DOHH2 (cell line): ENCODE data around the gene ITIH5.

Source experiments
- H3F3A ChIP-seq: fragments of 200-600 bp; sonication (generic), shearing (Covaris generic); 2 replicates; pipeline ENCODE4 v1.6.0; 2016; ENCODE audit warnings: antibody characterized with exemption, mild to moderate bottlenecking; ENCODE audit not compliant: control insufficient read depth, insufficient read depth
- H3K27ac ChIP-seq: fragments of 200-600 bp; sonication (generic); 2 replicates; pipeline ENCODE4 v1.5.1; 2014; ENCODE audit warnings: low read depth, mild to moderate bottlenecking, low read length, moderate library complexity
- H3K27me3 ChIP-seq: fragments of 200-600 bp; sonication (generic); 2 replicates; pipeline ENCODE4 v1.6.1; 2014; ENCODE audit warnings: mild to moderate bottlenecking, low read length, mixed read lengths; ENCODE audit not compliant: control insufficient read depth
- H3K36me3 ChIP-seq: fragments of 200-600 bp; sonication (generic); 2 replicates; pipeline ENCODE4 v1.6.1; 2014; ENCODE audit warnings: mild to moderate bottlenecking, low read length, moderate library complexity, mixed read lengths; ENCODE audit not compliant: control insufficient read depth
- H3K4me1 ChIP-seq: fragments of 200-600 bp; sonication (generic); 2 replicates; pipeline ENCODE4 v1.6.1; 2014; ENCODE audit warnings: mild to moderate bottlenecking, low read length, mixed read lengths; ENCODE audit not compliant: control insufficient read depth
- H3K4me2 ChIP-seq: fragments of 200-600 bp; sonication (generic); 2 replicates; pipeline ENCODE4 v1.6.0; 2014; ENCODE audit warnings: mild to moderate bottlenecking, low read length, moderate library complexity
- H3K4me3 ChIP-seq: fragments of 200-600 bp; sonication (generic); 2 replicates; pipeline ENCODE4 v1.5.1; 2014; ENCODE audit warnings: mild to moderate bottlenecking, low read length, mixed read lengths
- H3K79me2 ChIP-seq: fragments of 200-600 bp; sonication (generic); 2 replicates; pipeline ENCODE4 v1.6.1; 2014; ENCODE audit warnings: mild to moderate bottlenecking, low read length, mixed read lengths; ENCODE audit not compliant: control insufficient read depth
- H3K9me2 ChIP-seq: fragments of 200-600 bp; sonication (generic); replicated peaks from 2 replicates; pipeline ENCODE4 v1.6.1; 2014; ENCODE audit warnings: mild to moderate bottlenecking, low read length, mixed read lengths; ENCODE audit not compliant: control insufficient read depth
- H3K9me3 ChIP-seq: fragments of 200-600 bp; sonication (generic); 2 replicates; pipeline ENCODE4 v1.6.1; 2014; ENCODE audit warnings: antibody characterized with exemption, low read length, mixed read lengths; ENCODE audit not compliant: control insufficient read depth, insufficient read depth
- H4K20me1 ChIP-seq: fragments of 200-600 bp; sonication (generic); 2 replicates; pipeline ENCODE4 v1.6.0; 2014; ENCODE audit warnings: low read depth, mild to moderate bottlenecking, antibody characterized with exemption, low read length, moderate library complexity; ENCODE audit not compliant: control insufficient read depth, insufficient read depth
- EZH2phosphoT487 ChIP-seq: fragments of 200-600 bp; sonication (generic); IDR thresholded peaks from 2 replicates; pipeline ENCODE4 v1.6.1; 2017; ENCODE audit warnings: borderline replicate concordance, mild to moderate bottlenecking, antibody characterized with exemption, low read length, moderate library complexity, mixed read lengths
- TF ChIP-seq, protein P1 (sequence below): fragments of 200-600 bp; sonication (generic); IDR thresholded peaks from one replicate; pipeline ENCODE4 v1.5.1; 2014; ENCODE audit warnings: antibody characterized with exemption, mild to moderate bottlenecking, low read depth, low read length; ENCODE audit not compliant: poor library complexity, severe bottlenecking

Gene ITIH5

DNA sequence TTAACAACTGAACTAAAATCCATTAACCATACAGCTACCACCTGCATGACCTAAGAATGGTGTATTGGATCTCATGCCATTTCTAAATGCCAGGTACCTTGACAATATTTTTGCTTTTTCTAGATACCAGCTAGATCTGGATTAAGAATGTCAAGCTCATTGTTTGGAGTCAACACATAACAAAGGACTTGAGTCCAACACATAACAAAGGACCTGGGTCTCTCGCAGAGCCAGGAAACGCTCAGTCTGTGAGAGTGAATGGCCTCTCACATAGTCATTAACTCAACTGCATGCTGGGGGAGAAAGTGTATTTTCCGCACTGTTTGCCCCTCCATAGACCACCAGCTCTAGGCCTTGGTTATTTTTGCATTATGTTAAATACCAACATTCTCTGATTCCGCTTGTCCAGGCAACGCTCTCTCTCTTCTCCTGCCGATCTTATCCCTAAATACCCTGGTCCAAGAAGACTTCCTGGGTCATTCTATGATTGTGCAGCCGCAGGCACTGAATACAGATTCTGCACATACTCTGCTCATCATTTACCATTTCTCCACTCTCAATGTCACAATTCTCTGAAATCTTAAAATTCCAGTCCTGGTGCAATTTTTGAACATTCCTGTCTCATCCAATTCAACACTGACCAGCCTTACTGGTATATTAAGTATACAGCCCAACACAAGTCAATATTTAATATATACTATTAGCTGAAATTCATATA is 31.2 kb downstream of the ITIH5 start:
- no peaks in the 10 kb centered on the region for H3K9me3 ChIP-seq
- no peak overlapping the region for H3K27ac ChIP-seq
- no peaks in the 10 kb centered on the region for H4K20me1 ChIP-seq
- no peak for TF ChIP-seq EZH2phosphoT487
- TF ChIP-seq, protein P1, sequence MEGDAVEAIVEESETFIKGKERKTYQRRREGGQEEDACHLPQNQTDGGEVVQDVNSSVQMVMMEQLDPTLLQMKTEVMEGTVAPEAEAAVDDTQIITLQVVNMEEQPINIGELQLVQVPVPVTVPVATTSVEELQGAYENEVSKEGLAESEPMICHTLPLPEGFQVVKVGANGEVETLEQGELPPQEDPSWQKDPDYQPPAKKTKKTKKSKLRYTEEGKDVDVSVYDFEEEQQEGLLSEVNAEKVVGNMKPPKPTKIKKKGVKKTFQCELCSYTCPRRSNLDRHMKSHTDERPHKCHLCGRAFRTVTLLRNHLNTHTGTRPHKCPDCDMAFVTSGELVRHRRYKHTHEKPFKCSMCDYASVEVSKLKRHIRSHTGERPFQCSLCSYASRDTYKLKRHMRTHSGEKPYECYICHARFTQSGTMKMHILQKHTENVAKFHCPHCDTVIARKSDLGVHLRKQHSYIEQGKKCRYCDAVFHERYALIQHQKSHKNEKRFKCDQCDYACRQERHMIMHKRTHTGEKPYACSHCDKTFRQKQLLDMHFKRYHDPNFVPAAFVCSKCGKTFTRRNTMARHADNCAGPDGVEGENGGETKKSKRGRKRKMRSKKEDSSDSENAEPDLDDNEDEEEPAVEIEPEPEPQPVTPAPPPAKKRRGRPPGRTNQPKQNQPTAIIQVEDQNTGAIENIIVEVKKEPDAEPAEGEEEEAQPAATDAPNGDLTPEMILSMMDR = no peak
- no peaks in the 10 kb centered on the region for H3K27me3 ChIP-seq
- no peak overlapping the region for H3K4me2 ChIP-seq
- no peaks in the 10 kb centered on the region for H3K36me3 ChIP-seq
- no peaks in the 10 kb centered on the region for H3K79me2 ChIP-seq
- H3K9me2 ChIP-seq = no peaks in the 10 kb centered on the region
- no peaks in the 10 kb centered on the region for H3F3A ChIP-seq
- H3K4me1 ChIP-seq = no peaks in the 10 kb centered on the region
- H3K4me3 ChIP-seq = no peak overlapping the region

DNA sequence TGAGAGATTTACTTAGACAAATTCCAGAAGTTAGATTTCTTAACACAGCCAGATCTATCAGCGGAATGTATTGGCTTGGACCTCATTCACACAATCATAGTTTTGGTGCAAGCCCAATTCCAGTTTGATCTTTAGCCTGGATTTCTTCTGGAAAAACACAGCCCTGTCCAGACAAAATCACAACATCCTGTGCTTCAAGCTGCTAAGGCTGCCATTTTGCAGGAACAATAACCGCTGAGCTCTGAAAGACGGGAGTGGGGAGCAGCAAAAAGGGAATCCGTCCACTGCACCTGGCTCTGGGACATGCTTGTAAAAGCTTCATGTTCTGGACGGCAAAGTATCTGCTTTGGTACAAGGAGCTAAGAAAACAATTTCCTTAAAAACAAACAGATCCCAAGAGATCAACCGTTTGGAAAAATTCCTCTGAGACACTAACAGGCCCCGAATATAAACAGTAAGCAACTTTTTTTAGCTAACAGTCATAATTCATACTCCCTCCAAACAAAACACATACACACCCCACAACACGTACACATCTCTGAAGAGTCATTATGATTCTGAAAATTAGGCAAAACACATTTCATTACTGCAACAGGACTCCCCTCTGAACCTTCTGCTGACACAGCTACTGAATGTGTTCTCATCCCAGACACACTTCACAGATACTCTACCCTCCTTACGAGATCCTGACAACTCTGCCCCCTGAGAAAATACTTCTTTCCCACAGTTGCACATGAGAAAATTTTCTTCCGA is 32.4 kb downstream of the ITIH5 start:
- Histone ChIP-seq H3F3A (peaks cover 5% of the 10 kb centered on the region), H3K9me2 (no peaks in the 10 kb centered on the region), H3K79me2 (no peaks in the 10 kb centered on the region), H3K36me3 (no peaks in the 10 kb centered on the region), H3K27ac (no peak overlapping the region), H3K4me1 (no peaks in the 10 kb centered on the region), H3K4me3 (no peak overlapping the region), H4K20me1 (no peaks in the 10 kb centered on the region), H3K27me3 (no peaks in the 10 kb centered on the region), H3K9me3 (peaks cover 3% of the 10 kb centered on the region; the same call in 1 of the 2 replicates), H3K4me2 (no peak overlapping the region)
- no peak for TF ChIP-seq EZH2phosphoT487
- TF ChIP-seq, protein P1 = no peak

DNA sequence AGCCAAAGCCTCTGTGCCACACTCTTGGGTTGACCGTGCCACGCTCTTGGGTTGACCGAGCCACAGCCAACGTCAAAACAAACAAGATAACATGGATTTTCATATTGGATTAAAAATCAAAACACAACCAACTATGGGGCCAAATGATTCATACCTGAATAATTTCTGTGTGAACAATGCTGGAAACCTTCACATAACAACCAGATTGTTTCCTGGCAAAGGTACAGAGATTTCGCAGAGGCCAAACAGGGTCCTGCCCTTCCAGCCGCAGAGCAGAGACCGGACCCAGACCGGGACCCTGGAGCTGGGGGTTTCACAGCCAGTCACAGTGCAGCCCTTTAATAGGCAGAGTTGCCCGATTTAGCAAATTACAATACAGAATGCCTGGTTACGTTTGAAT is 40.5 kb downstream of the ITIH5 start:
- peaks cover 15% of the 10 kb centered on the region for H3F3A ChIP-seq
- no peaks in the 10 kb centered on the region for H3K4me1 ChIP-seq
- H4K20me1 ChIP-seq = no peaks in the 10 kb centered on the region
- H3K4me2 ChIP-seq = no peak overlapping the region
- no peak for TF ChIP-seq EZH2phosphoT487
- TF ChIP-seq, protein P1 = no peak
- peaks cover 15% of the 10 kb centered on the region for H3K9me3 ChIP-seq
- no peak overlapping the region for H3K27ac ChIP-seq
- H3K36me3 ChIP-seq = no peaks in the 10 kb centered on the region
- H3K27me3 ChIP-seq = peaks cover 1% of the 10 kb centered on the region; the same call in 1 of the 2 replicates
- no peak overlapping the region for H3K4me3 ChIP-seq
- H3K79me2 ChIP-seq = no peaks in the 10 kb centered on the region
- H3K9me2 ChIP-seq = no peaks in the 10 kb centered on the region
